ENCODE results near the gene STX18. TPM values are rescaled to one million over a fixed set of nuclear protein-coding genes. Genes with fewer than 3 reads are reported as not detected.

Gene STX18
- total and polyA plus RNA-seq, 2 donors (not counting 3 experiments of a cell fraction or from before 2014, with no cell fraction given) = 30.7 to 31.2 TPM

DNA sequence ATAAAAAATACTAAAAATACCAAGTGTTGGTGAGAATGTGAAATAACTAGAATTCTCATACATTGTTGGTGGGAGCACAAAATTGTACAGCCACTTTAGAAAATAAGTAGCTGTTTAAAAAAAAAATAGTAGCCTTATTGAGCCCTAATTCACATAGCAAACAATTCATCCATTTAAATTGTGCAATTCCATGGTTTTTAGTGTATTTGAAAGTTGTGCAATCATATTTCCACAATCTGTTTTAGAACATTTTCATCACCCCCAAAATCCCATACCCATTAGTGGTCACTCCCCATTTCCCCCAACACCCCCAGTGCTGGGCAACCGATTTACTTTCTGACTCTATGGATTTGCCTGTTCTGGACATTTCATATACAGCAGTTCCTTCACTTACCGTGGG is 37.1 kb downstream of the STX18 start:
- no peak for FAIRE-seq
- CTCF ChIA-PET = interaction anchor here (0.6 to 2.1 kb wide), 3 partner anchors 12 to 165 kb away, joined by 3 to 12 read pairs (median 4); no protein-coding TSS in a partner anchor

More for the DNA sequence above, 37.1 kb downstream of the STX18 start:
- POLR2A ChIA-PET = no interaction called here
- no peak overlapping the region for H3K4me2 ChIP-seq (ENCODE audit: insufficient read depth, low read length)
- H4K20me1 ChIP-seq (replicated peaks; ENCODE audit: control insufficient read depth, extremely low read depth, insufficient read depth, low read length) = peaks cover 2% of the 10 kb centered on the region
- H3K9me3 ChIP-seq (replicated peaks; ENCODE audit: control insufficient read depth, insufficient read depth, low read length) = no peaks in the 10 kb centered on the region
- H3K79me2 ChIP-seq (ENCODE audit: control insufficient read depth, insufficient read depth, low read length) = peaks cover 10% of the 10 kb centered on the region
- H3K27ac ChIP-seq (ENCODE audit: insufficient read depth, low read depth, low read length) = no peak overlapping the region
- no peaks in the 10 kb centered on the region for H3K36me3 ChIP-seq (ENCODE audit: control insufficient read depth in 2 of 2, extremely low read depth in 1 of 2, insufficient read depth in 2 of 2, low read length in 2 of 2)
- peaks cover 7% of the 10 kb centered on the region for H3K4me1 ChIP-seq (ENCODE audit: control insufficient read depth, extremely low read depth, insufficient read depth, low read length)
- H3K9me1 ChIP-seq (replicated peaks; ENCODE audit: control insufficient read depth, extremely low read depth, insufficient read depth, low read length) = no peaks in the 10 kb centered on the region
- DNase-seq (ENCODE audit: low read depth, low spot score) = no peak
- intact Hi-C loops (cut with micrococcal nuclease) (no loop called here), dilution Hi-C loops (cut with MboI; ENCODE audit: extremely low pct_ligation_motif_present, low sequenced_read_pairs) (no loop called here)
- TF ChIP-seq FOS (IDR thresholded peaks at IDR 0.05; ENCODE audit: borderline replicate concordance, insufficient read depth, low read length) = no peak
- no peak for TF ChIP-seq POLR2A (IDR thresholded peaks at IDR 0.05; ENCODE audit: low read depth, low read length)
- TF ChIP-seq, protein P1, sequence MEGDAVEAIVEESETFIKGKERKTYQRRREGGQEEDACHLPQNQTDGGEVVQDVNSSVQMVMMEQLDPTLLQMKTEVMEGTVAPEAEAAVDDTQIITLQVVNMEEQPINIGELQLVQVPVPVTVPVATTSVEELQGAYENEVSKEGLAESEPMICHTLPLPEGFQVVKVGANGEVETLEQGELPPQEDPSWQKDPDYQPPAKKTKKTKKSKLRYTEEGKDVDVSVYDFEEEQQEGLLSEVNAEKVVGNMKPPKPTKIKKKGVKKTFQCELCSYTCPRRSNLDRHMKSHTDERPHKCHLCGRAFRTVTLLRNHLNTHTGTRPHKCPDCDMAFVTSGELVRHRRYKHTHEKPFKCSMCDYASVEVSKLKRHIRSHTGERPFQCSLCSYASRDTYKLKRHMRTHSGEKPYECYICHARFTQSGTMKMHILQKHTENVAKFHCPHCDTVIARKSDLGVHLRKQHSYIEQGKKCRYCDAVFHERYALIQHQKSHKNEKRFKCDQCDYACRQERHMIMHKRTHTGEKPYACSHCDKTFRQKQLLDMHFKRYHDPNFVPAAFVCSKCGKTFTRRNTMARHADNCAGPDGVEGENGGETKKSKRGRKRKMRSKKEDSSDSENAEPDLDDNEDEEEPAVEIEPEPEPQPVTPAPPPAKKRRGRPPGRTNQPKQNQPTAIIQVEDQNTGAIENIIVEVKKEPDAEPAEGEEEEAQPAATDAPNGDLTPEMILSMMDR (IDR thresholded peaks at IDR 0.05; ENCODE audit: extremely low read depth in 1 of 2, insufficient read depth in 1 of 2, low read depth in 1 of 2, low read length in 2 of 2) = no peak
- TF ChIP-seq POLR2AphosphoS5 (IDR thresholded peaks at IDR 0.05; ENCODE audit: insufficient read depth, low read depth, low read length) = no peak
- TF ChIP-seq, protein P2, sequence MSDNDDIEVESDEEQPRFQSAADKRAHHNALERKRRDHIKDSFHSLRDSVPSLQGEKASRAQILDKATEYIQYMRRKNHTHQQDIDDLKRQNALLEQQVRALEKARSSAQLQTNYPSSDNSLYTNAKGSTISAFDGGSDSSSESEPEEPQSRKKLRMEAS (IDR thresholded peaks at IDR 0.05; ENCODE audit: insufficient read depth, insufficient read length) = no peak
- TF ChIP-seq GATA2 (IDR thresholded peaks at IDR 0.05; ENCODE audit: insufficient read depth, insufficient read length, low read depth, low read length) = no peak
- no peak for TF ChIP-seq JUN (IDR thresholded peaks at IDR 0.05; ENCODE audit: borderline replicate concordance, insufficient read depth, insufficient read length, low read depth)
- no peak for TF ChIP-seq EZH2 (IDR thresholded peaks at IDR 0.05; ENCODE audit: borderline replicate concordance, low read depth, low read length, severe bottlenecking)
- TF ChIP-seq MYC (IDR thresholded peaks at IDR 0.05; ENCODE audit: low read depth, low read length) = no peak
- H3K9ac ChIP-seq (replicated peaks; ENCODE audit: extremely low read depth, insufficient read depth, low read length) = no peak overlapping the region
- H3K27me3 ChIP-seq (ENCODE audit: control insufficient read depth in 2 of 2, insufficient read depth in 2 of 2, low read length in 2 of 2) = no peaks in the 10 kb centered on the region
- H2AFZ ChIP-seq (ENCODE audit: low read depth, low read length) = no peak overlapping the region
- no TSS peak for BruUV-seq (replicated peaks)
- no peak overlapping the region for H3K4me3 ChIP-seq (replicated peaks in 1 of 3; ENCODE audit: insufficient read depth in 1 of 3, low read depth in 1 of 3, low read length in 3 of 3)
